ENCODE measurements around the gene ARG2.
A peak's percentile ranks its signal among the peaks of the same experiment; 100 is the strongest.
"Not testable (repeated sequence)": the region's sequence is repeated elsewhere in the genome, so short reads cannot be mapped to it uniquely, and the experiment has no call there.

ARG2 gene

GRCh38 chr14:67620217-67620785 lies 581 bp downstream of the ARG2 start:
- H3K4me3 ChIP-seq (ENCODE audit: low read length) = peak overlapping the region; percentile 84
- no peaks in the 10 kb centered on the region for H3K9me3 ChIP-seq (ENCODE audit: control insufficient read depth, low read depth, low read length)
- H3K9ac ChIP-seq (ENCODE audit: low read length) = peak overlapping the region; percentile 70
- no peaks in the 10 kb centered on the region for H3K36me3 ChIP-seq (ENCODE audit: control insufficient read depth, low read depth, low read length)
- H3K27ac ChIP-seq (ENCODE audit: low read length) = no peak overlapping the region
- H3K27me3 ChIP-seq (ENCODE audit: control insufficient read depth, insufficient read depth, low read length) = peaks cover 14% of the 10 kb centered on the region
- H3K4me1 ChIP-seq (ENCODE audit: control insufficient read depth, low read depth, low read length) = peaks cover 8% of the 10 kb centered on the region

DNA sequence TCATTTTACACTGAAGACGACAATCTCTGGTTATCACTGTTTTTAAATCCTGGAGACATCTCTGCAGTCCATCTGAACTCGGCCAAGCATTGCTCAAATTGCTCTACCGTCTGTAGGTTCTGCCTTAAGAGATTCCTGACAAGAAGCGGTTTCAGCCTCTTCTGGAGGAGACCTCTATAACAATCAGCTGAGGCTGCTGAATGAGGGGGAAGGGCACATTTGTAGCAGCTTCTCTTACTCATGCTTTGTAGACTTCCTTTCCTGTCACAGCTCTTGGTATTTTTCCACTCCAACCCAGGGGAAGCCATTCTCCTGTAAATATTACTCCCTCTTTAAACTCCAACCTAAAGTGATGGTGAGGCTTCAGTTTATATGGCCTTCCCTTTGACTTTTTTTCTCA lies 3.0 kb downstream of the ARG2 start:
- no peak overlapping the region for H3K27ac ChIP-seq (ENCODE audit: low read length)
- peaks cover 9% of the 10 kb centered on the region for H3K27me3 ChIP-seq (ENCODE audit: control insufficient read depth, insufficient read depth, low read length)
- peak overlapping the region; percentile 1 for H3K9ac ChIP-seq (ENCODE audit: low read length)
- no peak overlapping the region for H3K4me3 ChIP-seq (ENCODE audit: low read length)
- H3K9me3 ChIP-seq (ENCODE audit: control insufficient read depth, low read depth, low read length) = no peaks in the 10 kb centered on the region
- H3K36me3 ChIP-seq (ENCODE audit: control insufficient read depth, low read depth, low read length) = no peaks in the 10 kb centered on the region
- H3K4me1 ChIP-seq (ENCODE audit: control insufficient read depth, low read depth, low read length) = peaks cover 8% of the 10 kb centered on the region

DNA sequence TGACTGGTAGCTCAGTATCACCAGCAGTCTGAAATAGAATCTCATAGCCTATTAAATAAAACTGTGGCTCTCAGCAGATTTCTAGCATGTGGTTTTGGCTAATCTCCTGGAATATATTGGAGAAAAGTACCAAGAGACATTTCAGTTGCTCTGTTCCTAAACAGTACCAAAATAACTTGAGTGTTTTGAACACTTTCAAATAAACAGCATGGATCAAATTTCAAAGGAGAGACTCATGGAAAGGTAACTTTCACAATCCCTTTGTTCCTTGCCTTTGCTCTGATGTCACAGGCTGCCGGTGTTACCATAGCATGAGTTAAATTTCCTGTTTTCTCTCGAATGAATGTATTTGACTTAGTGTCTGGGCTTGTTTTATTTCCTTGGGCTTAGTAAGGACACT lies 3.4 kb downstream of the ARG2 start:
- H3K9me3 ChIP-seq (ENCODE audit: control insufficient read depth, low read depth, low read length) = no peaks in the 10 kb centered on the region
- peaks cover 8% of the 10 kb centered on the region for H3K4me1 ChIP-seq (ENCODE audit: control insufficient read depth, low read depth, low read length)
- H3K9ac ChIP-seq (ENCODE audit: low read length) = peak overlapping the region; percentile 1
- no peak overlapping the region for H3K4me3 ChIP-seq (ENCODE audit: low read length)
- no peak overlapping the region for H3K27ac ChIP-seq (ENCODE audit: low read length)
- peaks cover 9% of the 10 kb centered on the region for H3K27me3 ChIP-seq (ENCODE audit: control insufficient read depth, insufficient read depth, low read length)
- no peaks in the 10 kb centered on the region for H3K36me3 ChIP-seq (ENCODE audit: control insufficient read depth, low read depth, low read length)

DNA sequence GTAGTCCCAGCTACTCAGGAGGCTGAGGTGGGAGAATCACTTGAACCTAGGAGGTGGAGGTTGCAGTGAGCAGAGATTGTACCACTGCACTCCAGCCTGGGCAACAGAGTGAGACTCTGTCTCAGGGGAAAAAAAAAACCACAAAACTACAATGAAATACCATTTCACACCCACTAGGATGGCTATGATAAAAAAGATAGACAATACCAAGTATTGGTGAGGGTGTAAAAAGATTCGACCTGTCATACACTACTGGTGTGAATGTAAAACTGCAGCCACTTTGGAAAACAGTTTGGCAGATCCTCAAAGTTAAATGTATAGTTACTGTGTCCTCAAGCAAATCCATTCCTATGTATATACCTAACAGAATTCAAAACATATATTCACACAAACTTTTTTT lies 6.4 kb downstream of the ARG2 start:
- H3K9ac ChIP-seq (ENCODE audit: low read length); H3K27ac ChIP-seq (ENCODE audit: low read length); H3K4me3 ChIP-seq (ENCODE audit: low read length); H3K36me3 ChIP-seq (ENCODE audit: control insufficient read depth, low read depth, low read length); H3K27me3 ChIP-seq (ENCODE audit: control insufficient read depth, insufficient read depth, low read length); H3K4me1 ChIP-seq (ENCODE audit: control insufficient read depth, low read depth, low read length); H3K9me3 ChIP-seq (ENCODE audit: control insufficient read depth, low read depth, low read length): not testable (repeated sequence)

GRCh38 chr14:67627519-67627918 lies 7.8 kb downstream of the ARG2 start:
- Histone ChIP-seq H3K27me3 (ENCODE audit: control insufficient read depth, insufficient read depth, low read length) (no peaks in the 10 kb centered on the region), H3K9ac (ENCODE audit: low read length) (no peak overlapping the region), H3K36me3 (ENCODE audit: control insufficient read depth, low read depth, low read length) (no peaks in the 10 kb centered on the region), H3K27ac (ENCODE audit: low read length) (no peak overlapping the region), H3K4me1 (ENCODE audit: control insufficient read depth, low read depth, low read length) (no peaks in the 10 kb centered on the region), H3K9me3 (ENCODE audit: control insufficient read depth, low read depth, low read length) (no peaks in the 10 kb centered on the region), H3K4me3 (ENCODE audit: low read length) (no peak overlapping the region)

DNA sequence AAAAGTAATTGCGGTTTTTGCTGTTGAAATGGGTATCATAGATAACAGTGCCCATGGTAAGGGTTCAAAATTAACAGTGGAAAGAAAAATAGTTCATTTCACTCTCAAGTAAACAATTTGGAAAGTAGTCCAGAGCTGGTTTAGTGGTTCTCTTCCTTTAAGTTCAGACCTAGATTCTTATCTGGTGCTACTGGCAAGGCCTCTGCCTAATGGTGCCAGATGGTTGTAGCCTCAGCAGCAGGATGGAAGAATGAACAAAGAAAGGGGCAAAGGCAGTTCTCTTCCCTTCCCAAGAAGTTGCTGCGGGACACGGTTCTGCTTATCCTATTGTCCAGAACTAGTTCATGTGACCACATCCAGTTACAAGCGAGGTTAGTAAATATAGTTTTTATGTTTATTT lies 10.5 kb downstream of the ARG2 start:
- no peak overlapping the region for H3K27ac ChIP-seq (ENCODE audit: low read length)
- no peak overlapping the region for H3K9ac ChIP-seq (ENCODE audit: low read length)
- H3K27me3 ChIP-seq (ENCODE audit: control insufficient read depth, insufficient read depth, low read length) = no peaks in the 10 kb centered on the region

DNA sequence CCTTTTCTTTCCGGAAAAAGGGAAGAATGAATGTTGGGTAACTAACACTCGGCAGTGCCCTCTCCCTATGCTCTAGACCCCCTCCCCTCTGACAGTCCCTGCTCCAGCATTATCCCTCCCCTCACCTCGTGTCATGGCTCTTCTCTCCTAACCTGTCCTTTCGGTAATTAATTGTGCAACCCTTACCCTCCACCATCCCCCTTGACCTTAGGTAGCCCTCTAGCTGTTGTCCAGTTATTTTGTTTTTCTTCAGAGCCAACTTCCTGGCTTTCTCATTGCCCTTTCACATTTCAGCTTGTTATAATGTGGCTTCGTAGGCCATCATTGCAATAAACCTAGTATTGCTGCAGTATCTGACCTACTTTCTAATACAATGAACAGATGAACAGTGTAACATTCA lies 11.2 kb downstream of the ARG2 start:
- no peaks in the 10 kb centered on the region for H3K36me3 ChIP-seq (ENCODE audit: control insufficient read depth, low read depth, low read length)
- no peak overlapping the region for H3K4me3 ChIP-seq (ENCODE audit: low read length)
- no peaks in the 10 kb centered on the region for H3K27me3 ChIP-seq (ENCODE audit: control insufficient read depth, insufficient read depth, low read length)
- H3K9ac ChIP-seq (ENCODE audit: low read length) = no peak overlapping the region
- no peaks in the 10 kb centered on the region for H3K4me1 ChIP-seq (ENCODE audit: control insufficient read depth, low read depth, low read length)
- no peak overlapping the region for H3K27ac ChIP-seq (ENCODE audit: low read length)
- H3K9me3 ChIP-seq (ENCODE audit: control insufficient read depth, low read depth, low read length) = no peaks in the 10 kb centered on the region

More for the DNA sequence above, 10.5 kb downstream of the ARG2 start:
- Histone ChIP-seq H3K9me3 (ENCODE audit: control insufficient read depth, low read depth, low read length) (no peaks in the 10 kb centered on the region), H3K36me3 (ENCODE audit: control insufficient read depth, low read depth, low read length) (no peaks in the 10 kb centered on the region), H3K4me1 (ENCODE audit: control insufficient read depth, low read depth, low read length) (no peaks in the 10 kb centered on the region), H3K4me3 (ENCODE audit: low read length) (no peak overlapping the region)

- no peaks in the 10 kb centered on the region for H3K4me1 ChIP-seq (ENCODE audit: control insufficient read depth, low read depth, low read length)
- no peaks in the 10 kb centered on the region for H3K9me3 ChIP-seq (ENCODE audit: control insufficient read depth, low read depth, low read length)
- no peaks in the 10 kb centered on the region for H3K27me3 ChIP-seq (ENCODE audit: control insufficient read depth, insufficient read depth, low read length)
- H3K9ac ChIP-seq (ENCODE audit: low read length) = no peak overlapping the region
- no peak overlapping the region for H3K4me3 ChIP-seq (ENCODE audit: low read length)
- H3K27ac ChIP-seq (ENCODE audit: low read length) = no peak overlapping the region
- H3K36me3 ChIP-seq (ENCODE audit: control insufficient read depth, low read depth, low read length) = no peaks in the 10 kb centered on the region
Observed at GRCh38 chr14:67633451-67634147, 13.9 kb downstream of the ARG2 start.

- H3K9ac ChIP-seq (ENCODE audit: low read length) = no peak overlapping the region
- no peaks in the 10 kb centered on the region for H3K4me1 ChIP-seq (ENCODE audit: control insufficient read depth, low read depth, low read length)
- no peaks in the 10 kb centered on the region for H3K27me3 ChIP-seq (ENCODE audit: control insufficient read depth, insufficient read depth, low read length)
- no peak overlapping the region for H3K4me3 ChIP-seq (ENCODE audit: low read length)
- no peaks in the 10 kb centered on the region for H3K9me3 ChIP-seq (ENCODE audit: control insufficient read depth, low read depth, low read length)
- H3K27ac ChIP-seq (ENCODE audit: low read length) = no peak overlapping the region
- no peaks in the 10 kb centered on the region for H3K36me3 ChIP-seq (ENCODE audit: control insufficient read depth, low read depth, low read length)
Observed at GRCh38 chr14:67636361-67636919, 16.7 kb downstream of the ARG2 start.

DNA sequence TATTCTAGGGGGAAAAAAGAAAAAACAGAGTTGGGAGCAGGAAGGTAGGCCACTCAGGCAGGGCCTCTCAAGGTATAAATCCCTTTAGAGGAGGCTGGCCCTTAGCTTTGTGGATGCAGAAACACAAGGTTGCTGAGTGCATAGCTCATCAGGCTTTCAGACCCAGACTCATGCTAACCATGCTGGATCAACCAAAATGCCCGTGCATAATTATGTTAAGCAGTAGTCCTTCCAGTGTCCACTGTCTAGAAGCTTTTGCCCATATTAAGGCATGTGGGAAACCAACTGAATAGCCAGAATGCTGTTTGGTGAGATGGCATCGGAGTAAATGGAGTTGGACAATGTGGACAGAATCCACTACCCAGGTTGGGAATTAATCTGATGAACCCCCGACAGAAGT lies 18.9 kb downstream of the ARG2 start:
- H3K27ac ChIP-seq (ENCODE audit: low read length) = no peak overlapping the region
- no peaks in the 10 kb centered on the region for H3K9me3 ChIP-seq (ENCODE audit: control insufficient read depth, low read depth, low read length)
- no peak overlapping the region for H3K9ac ChIP-seq (ENCODE audit: low read length)
- H3K36me3 ChIP-seq (ENCODE audit: control insufficient read depth, low read depth, low read length) = no peaks in the 10 kb centered on the region
- no peak overlapping the region for H3K4me3 ChIP-seq (ENCODE audit: low read length)
- no peaks in the 10 kb centered on the region for H3K27me3 ChIP-seq (ENCODE audit: control insufficient read depth, insufficient read depth, low read length)
- no peaks in the 10 kb centered on the region for H3K4me1 ChIP-seq (ENCODE audit: control insufficient read depth, low read depth, low read length)

- no peak overlapping the region for H3K9ac ChIP-seq (ENCODE audit: low read length)
Observed at GRCh38 chr14:67641480-67641879, 21.8 kb downstream of the ARG2 start.

More at GRCh38 chr14:67641480-67641879, 21.8 kb downstream of the ARG2 start:
- Histone ChIP-seq H3K36me3 (ENCODE audit: control insufficient read depth, low read depth, low read length) (peaks cover 11% of the 10 kb centered on the region), H3K4me3 (ENCODE audit: low read length) (no peak overlapping the region), H3K27me3 (ENCODE audit: control insufficient read depth, insufficient read depth, low read length) (no peaks in the 10 kb centered on the region), H3K4me1 (ENCODE audit: control insufficient read depth, low read depth, low read length) (no peaks in the 10 kb centered on the region), H3K27ac (ENCODE audit: low read length) (no peak overlapping the region), H3K9me3 (ENCODE audit: control insufficient read depth, low read depth, low read length) (no peaks in the 10 kb centered on the region)

Measured in iPS-18a (cell line).